ENCODE results near the gene MARCHF3. TPM values are rescaled to one million over a fixed set of nuclear protein-coding genes. Genes with fewer than 3 reads are reported as not detected.
A peak's percentile ranks its signal among the peaks of the same experiment; 100 is the strongest.

The MARCHF3 gene
- total RNA-seq, 1 donor from 2014 or later, result 34.5 TPM

- H3K27ac Mint-ChIP-seq (ENCODE audit: unreplicated experiment), result no peak overlapping the region
- DNase-seq (ENCODE audit: extremely low spot score, unreplicated experiment), result no peak
- H3K27me3 Mint-ChIP-seq (ENCODE audit: unreplicated experiment), result no peaks in the 10 kb centered on the region
- H3K36me3 Mint-ChIP-seq (ENCODE audit: unreplicated experiment), result peaks cover 2% of the 10 kb centered on the region
- no peaks in the 10 kb centered on the region for H3K9me3 Mint-ChIP-seq (ENCODE audit: unreplicated experiment)
- H3K4me1 Mint-ChIP-seq (ENCODE audit: unreplicated experiment), result peaks cover 46% of the 10 kb centered on the region
- H3K4me3 Mint-ChIP-seq (ENCODE audit: unreplicated experiment), result no peak overlapping the region
- TF ChIP-seq CTCF (IDR thresholded peaks at IDR 0.05), result no peak
Measured at GRCh38 chr5:126965061-126965475, 65.3 kb downstream of the MARCHF3 start.

- peaks cover 52% of the 10 kb centered on the region for H3K4me1 Mint-ChIP-seq (ENCODE audit: unreplicated experiment)
- no peaks in the 10 kb centered on the region for H3K9me3 Mint-ChIP-seq (ENCODE audit: unreplicated experiment)
- no peak overlapping the region for H3K4me3 Mint-ChIP-seq (ENCODE audit: unreplicated experiment)
- no peak overlapping the region for H3K27ac Mint-ChIP-seq (ENCODE audit: unreplicated experiment)
- no peak for DNase-seq (ENCODE audit: extremely low spot score, unreplicated experiment)
- H3K36me3 Mint-ChIP-seq (ENCODE audit: unreplicated experiment), result peaks cover 2% of the 10 kb centered on the region
- no peaks in the 10 kb centered on the region for H3K27me3 Mint-ChIP-seq (ENCODE audit: unreplicated experiment)
- no peak for TF ChIP-seq CTCF (IDR thresholded peaks at IDR 0.05)
Measured at GRCh38 chr5:126963822-126964375, 66.5 kb downstream of the MARCHF3 start.

- Mint-ChIP-seq H3K27ac (ENCODE audit: unreplicated experiment) (peak overlapping the region; percentile 5), H3K4me1 (ENCODE audit: unreplicated experiment) (peaks cover 54% of the 10 kb centered on the region), H3K36me3 (ENCODE audit: unreplicated experiment) (no peaks in the 10 kb centered on the region), H3K9me3 (ENCODE audit: unreplicated experiment) (no peaks in the 10 kb centered on the region), H3K4me3 (ENCODE audit: unreplicated experiment) (no peak overlapping the region), H3K27me3 (ENCODE audit: unreplicated experiment) (no peaks in the 10 kb centered on the region)
- no peak for DNase-seq (ENCODE audit: extremely low spot score, unreplicated experiment)
- no peak for TF ChIP-seq CTCF (IDR thresholded peaks at IDR 0.05)
Measured at GRCh38 chr5:126961702-126962101, 68.7 kb downstream of the MARCHF3 start.

GRCh38 chr5:126961128-126961527 is 69.2 kb downstream of the MARCHF3 start:
- Mint-ChIP-seq H3K4me3 (ENCODE audit: unreplicated experiment) (no peak overlapping the region), H3K27ac (ENCODE audit: unreplicated experiment) (no peak overlapping the region), H3K36me3 (ENCODE audit: unreplicated experiment) (no peaks in the 10 kb centered on the region), H3K27me3 (ENCODE audit: unreplicated experiment) (no peaks in the 10 kb centered on the region), H3K4me1 (ENCODE audit: unreplicated experiment) (peaks cover 50% of the 10 kb centered on the region), H3K9me3 (ENCODE audit: unreplicated experiment) (no peaks in the 10 kb centered on the region)
- no peak for TF ChIP-seq CTCF (IDR thresholded peaks at IDR 0.05)
- DNase-seq (ENCODE audit: extremely low spot score, unreplicated experiment), result no peak

GRCh38 chr5:126959188-126959587 is 71.2 kb downstream of the MARCHF3 start:
- H3K4me1 Mint-ChIP-seq (ENCODE audit: unreplicated experiment), result peaks cover 51% of the 10 kb centered on the region
- TF ChIP-seq CTCF (IDR thresholded peaks at IDR 0.05), result no peak
- H3K4me3 Mint-ChIP-seq (ENCODE audit: unreplicated experiment), result no peak overlapping the region
- no peaks in the 10 kb centered on the region for H3K27me3 Mint-ChIP-seq (ENCODE audit: unreplicated experiment)
- H3K9me3 Mint-ChIP-seq (ENCODE audit: unreplicated experiment), result no peaks in the 10 kb centered on the region
- H3K36me3 Mint-ChIP-seq (ENCODE audit: unreplicated experiment), result peaks cover 2% of the 10 kb centered on the region
- H3K27ac Mint-ChIP-seq (ENCODE audit: unreplicated experiment), result no peak overlapping the region
- no peak for DNase-seq (ENCODE audit: extremely low spot score, unreplicated experiment)
